ENCODE measurements around the gene COCH. TPM values are rescaled to one million over a fixed set of nuclear protein-coding genes. Genes with fewer than 3 reads are reported as not detected.

COCH gene
- total RNA-seq, 1 experiment from 2014 or later = 1.4 TPM

- ChIA-PET POLR2A (ENCODE audit: unreplicated experiment) (no interaction called here), CTCF (no interaction called here)
- Histone ChIP-seq H3K4me2 (no peak overlapping the region), H4K20me1 (ENCODE audit: insufficient read depth) (no peaks in the 10 kb centered on the region), H3F3A (ENCODE audit: insufficient read depth, low read depth) (no peaks in the 10 kb centered on the region), H3K36me3 (ENCODE audit: low read depth) (no peaks in the 10 kb centered on the region), H3K27ac (no peak overlapping the region), H3K27me3 (ENCODE audit: insufficient read depth, low read depth) (no peaks in the 10 kb centered on the region), H2AFZ (no peak overlapping the region), H3K9me3 (ENCODE audit: insufficient read depth, low read depth) (no peaks in the 10 kb centered on the region), H3K4me1 (replicated peaks; ENCODE audit: insufficient read depth) (no peaks in the 10 kb centered on the region), H3K79me2 (ENCODE audit: low read depth) (no peaks in the 10 kb centered on the region), H3K9me2 (ENCODE audit: insufficient read depth) (no peaks in the 10 kb centered on the region), H3K4me3 (no peak overlapping the region)
- intact Hi-C loops (cut with micrococcal nuclease; ENCODE audit: unreplicated experiment) = no loop called here
- no TSS peak for BruUV-seq (replicated peaks)
- TF ChIP-seq EZH2 (IDR thresholded peaks at IDR 0.05; ENCODE audit: low read depth) (no peak), CTCF (conservative IDR thresholded peaks at IDR 0.05) (no peak)
- no peak for DNase-seq
These were observed 46.9 kb downstream of the COCH start for GRCh38 chr14:30921305-30921704.

DNA sequence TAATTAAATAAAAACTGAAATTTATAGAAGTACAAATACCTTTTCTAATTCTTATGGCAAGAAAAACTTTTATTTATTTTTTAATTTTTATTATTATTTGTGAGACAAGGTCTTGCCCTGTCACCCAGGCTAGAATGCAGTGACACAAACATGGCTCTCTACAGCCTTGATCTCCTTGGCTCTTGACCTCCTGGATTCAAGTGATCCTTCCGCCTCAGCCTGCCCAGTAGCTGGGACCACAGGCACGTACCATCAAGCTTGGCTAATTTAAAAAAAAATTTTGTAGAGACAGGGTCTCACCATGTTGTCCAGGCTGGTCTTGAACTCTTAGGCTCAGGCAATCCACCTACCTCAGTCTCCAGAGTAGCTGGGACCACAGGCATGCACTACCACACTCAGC lies 47.4 kb downstream of the COCH start:
- no peak overlapping the region for H3K27ac ChIP-seq
- intact Hi-C loops (cut with micrococcal nuclease; ENCODE audit: unreplicated experiment) = no loop called here
- H3K9me2 ChIP-seq (ENCODE audit: insufficient read depth) = no peaks in the 10 kb centered on the region
- no peaks in the 10 kb centered on the region for H4K20me1 ChIP-seq (ENCODE audit: insufficient read depth)
- no peak overlapping the region for H3K4me2 ChIP-seq
- H3K36me3 ChIP-seq (ENCODE audit: low read depth) = no peaks in the 10 kb centered on the region
- no peaks in the 10 kb centered on the region for H3K4me1 ChIP-seq (replicated peaks; ENCODE audit: insufficient read depth)
- no peaks in the 10 kb centered on the region for H3K79me2 ChIP-seq (ENCODE audit: low read depth)
- no peaks in the 10 kb centered on the region for H3F3A ChIP-seq (ENCODE audit: insufficient read depth, low read depth)
- no TSS peak for BruUV-seq (replicated peaks)
- H3K9me3 ChIP-seq (ENCODE audit: insufficient read depth, low read depth) = no peaks in the 10 kb centered on the region
- TF ChIP-seq EZH2 (IDR thresholded peaks at IDR 0.05; ENCODE audit: low read depth) (no peak), CTCF (conservative IDR thresholded peaks at IDR 0.05) (no peak)
- H2AFZ ChIP-seq = no peak overlapping the region
- ChIA-PET POLR2A (ENCODE audit: unreplicated experiment) (no interaction called here), CTCF (no interaction called here)
- H3K27me3 ChIP-seq (ENCODE audit: insufficient read depth, low read depth) = no peaks in the 10 kb centered on the region
- H3K4me3 ChIP-seq = no peak overlapping the region
- no peak for DNase-seq

GRCh38 chr14:30925254-30925653 lies 50.9 kb downstream of the COCH start:
- no peaks in the 10 kb centered on the region for H3K9me3 ChIP-seq (ENCODE audit: insufficient read depth, low read depth)
- DNase-seq = no peak
- H3K4me2 ChIP-seq = no peak overlapping the region
- H2AFZ ChIP-seq = no peak overlapping the region
- no peaks in the 10 kb centered on the region for H3K36me3 ChIP-seq (ENCODE audit: low read depth)
- H3K27ac ChIP-seq = no peak overlapping the region
- TF ChIP-seq CTCF (conservative IDR thresholded peaks at IDR 0.05) (no peak), EZH2 (IDR thresholded peaks at IDR 0.05; ENCODE audit: low read depth) (no peak)
- no peaks in the 10 kb centered on the region for H3K4me1 ChIP-seq (replicated peaks; ENCODE audit: insufficient read depth)
- no peaks in the 10 kb centered on the region for H4K20me1 ChIP-seq (ENCODE audit: insufficient read depth)
- intact Hi-C loops (cut with micrococcal nuclease; ENCODE audit: unreplicated experiment) = no loop called here
- H3K4me3 ChIP-seq = no peak overlapping the region
- no TSS peak for BruUV-seq (replicated peaks)
- H3K27me3 ChIP-seq (ENCODE audit: insufficient read depth, low read depth) = no peaks in the 10 kb centered on the region
- H3K79me2 ChIP-seq (ENCODE audit: low read depth) = no peaks in the 10 kb centered on the region
- H3K9me2 ChIP-seq (ENCODE audit: insufficient read depth) = no peaks in the 10 kb centered on the region
- no peaks in the 10 kb centered on the region for H3F3A ChIP-seq (ENCODE audit: insufficient read depth, low read depth)
- POLR2A ChIA-PET (ENCODE audit: unreplicated experiment) = no interaction called here
- CTCF ChIA-PET = no interaction called here
